ENCODE measurements around the gene SCUBE3.
A peak's percentile ranks its signal among the peaks of the same experiment; 100 is the strongest.

The SCUBE3 gene

DNA sequence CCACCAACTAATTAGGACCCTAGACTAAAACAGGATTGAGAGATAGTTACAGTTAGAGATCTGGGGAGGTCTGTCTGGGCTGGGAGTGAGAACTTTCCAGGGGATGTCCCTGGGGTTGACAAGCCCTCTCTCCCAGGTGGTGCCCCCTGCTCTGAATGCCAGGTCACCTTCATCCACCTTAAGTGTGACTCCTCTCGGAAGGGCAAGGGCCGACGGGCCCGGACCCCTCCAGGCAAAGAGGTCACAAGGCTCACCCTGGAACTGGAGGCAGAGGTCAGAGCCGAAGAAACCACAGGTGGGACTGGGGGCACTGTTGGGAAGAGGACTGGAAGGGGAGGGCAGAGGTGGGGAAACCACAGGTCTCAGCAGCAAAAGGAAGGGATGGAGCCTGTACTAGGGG, 28.7 kb downstream of the SCUBE3 start:
- DNase-seq: no peak

DNA sequence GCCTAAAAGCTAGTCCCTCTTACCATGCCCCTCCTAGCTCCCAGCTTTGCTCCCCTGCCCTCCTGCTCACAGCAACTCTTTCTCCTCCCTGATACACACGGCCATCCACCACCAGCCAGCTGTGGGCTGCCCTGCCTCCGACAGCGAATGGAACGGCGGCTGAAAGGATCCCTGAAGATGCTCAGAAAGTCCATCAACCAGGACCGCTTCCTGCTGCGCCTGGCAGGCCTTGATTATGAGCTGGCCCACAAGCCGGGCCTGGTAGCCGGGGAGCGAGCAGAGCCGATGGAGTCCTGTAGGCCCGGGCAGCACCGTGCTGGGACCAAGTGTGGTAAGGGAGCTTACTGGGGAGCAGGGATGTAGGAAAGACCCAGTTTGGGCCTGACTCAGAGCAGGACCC, 29.1 kb downstream of the SCUBE3 start:
- DNase-seq: no peak

DNA sequence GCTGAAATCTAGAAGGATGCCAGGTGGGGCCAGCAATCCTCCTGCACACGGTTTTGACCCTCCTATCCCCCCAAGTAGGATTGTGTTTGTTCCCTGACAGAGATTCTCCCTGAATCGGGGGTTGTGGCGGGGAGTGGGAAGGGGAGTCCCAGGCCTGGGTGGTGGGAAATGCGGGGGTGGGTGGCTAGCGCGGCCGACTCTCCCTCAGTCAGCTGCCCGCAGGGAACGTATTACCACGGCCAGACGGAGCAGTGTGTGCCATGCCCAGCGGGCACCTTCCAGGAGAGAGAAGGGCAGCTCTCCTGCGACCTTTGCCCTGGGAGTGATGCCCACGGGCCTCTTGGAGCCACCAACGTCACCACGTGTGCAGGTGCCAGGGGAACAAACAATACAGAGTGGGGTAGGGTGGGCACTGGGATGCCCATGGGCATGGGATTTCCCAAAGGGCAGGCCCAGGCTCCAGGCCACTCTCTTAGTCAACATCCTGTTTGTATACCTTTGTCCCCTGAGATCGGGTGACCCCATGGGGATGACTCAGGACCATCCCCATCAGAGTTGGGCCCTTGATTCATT, 29.7 kb downstream of the SCUBE3 start:
- DNase-seq: no peak

GRCh38 chr6:35244551-35244950, 30.8 kb downstream of the SCUBE3 start:
- DNase-seq: no peak

DNA sequence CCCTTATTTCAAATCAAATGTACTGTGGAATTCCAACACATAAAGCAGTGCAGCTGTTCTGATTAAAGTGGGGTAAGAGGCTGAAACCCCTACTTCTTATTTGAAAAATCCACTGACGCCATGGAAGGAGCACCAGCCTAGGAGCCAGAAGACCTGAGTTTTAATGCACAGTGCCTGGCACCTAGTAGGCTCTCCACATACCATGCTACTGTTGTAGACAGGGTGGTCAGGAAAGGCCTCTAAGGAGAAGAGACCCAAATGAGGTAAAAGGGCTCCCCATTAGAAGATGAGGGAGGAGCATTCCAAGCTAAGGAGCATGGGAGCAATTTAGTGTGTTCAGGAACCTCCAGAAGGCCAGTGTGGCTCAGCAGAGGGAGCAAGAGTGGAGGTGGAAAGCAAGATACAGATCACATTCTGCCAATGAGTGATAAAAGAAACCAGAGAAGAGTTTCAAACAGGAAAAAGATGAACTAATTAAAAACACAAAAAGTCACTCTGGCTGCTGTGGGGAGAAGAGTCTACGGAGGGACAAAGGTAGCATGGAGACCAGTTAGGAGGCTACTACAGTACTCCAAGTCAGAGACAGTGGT, 34.0 kb downstream of the SCUBE3 start:
- DNase-seq: no peak

- no peak for DNase-seq
These were observed 34.5 kb downstream of the SCUBE3 start for GRCh38 chr6:35248300-35248699.

- DNase-seq: no peak
These were observed 35.2 kb downstream of the SCUBE3 start for GRCh38 chr6:35248965-35249364.

GRCh38 chr6:35251949-35252348, 38.2 kb downstream of the SCUBE3 start:
- no peak for DNase-seq

DNA sequence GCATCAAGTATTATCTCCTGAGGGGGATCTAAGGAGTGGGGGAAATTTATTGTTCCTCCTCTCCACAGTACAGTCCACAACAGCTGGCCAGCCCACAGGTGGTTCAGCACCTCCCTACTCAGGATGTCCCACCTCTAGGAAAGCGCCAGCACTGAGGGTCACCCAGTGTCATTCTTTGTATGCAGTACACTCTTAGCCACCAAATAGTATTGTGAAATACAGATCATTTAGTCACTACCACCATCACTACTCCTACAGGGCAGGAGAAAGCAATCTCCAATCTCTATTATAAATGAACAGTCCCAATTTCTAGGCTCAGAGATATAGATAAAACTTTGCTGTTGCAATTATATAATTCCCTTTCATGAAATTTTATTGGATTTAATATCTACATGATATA, 39.5 kb downstream of the SCUBE3 start:
- no peak for DNase-seq

GRCh38 chr6:35258336-35258735, 44.6 kb downstream of the SCUBE3 start:
- DNase-seq: no peak

- DNase-seq: no peak
These were observed 45.1 kb downstream of the SCUBE3 start for GRCh38 chr6:35258858-35259193.

DNA sequence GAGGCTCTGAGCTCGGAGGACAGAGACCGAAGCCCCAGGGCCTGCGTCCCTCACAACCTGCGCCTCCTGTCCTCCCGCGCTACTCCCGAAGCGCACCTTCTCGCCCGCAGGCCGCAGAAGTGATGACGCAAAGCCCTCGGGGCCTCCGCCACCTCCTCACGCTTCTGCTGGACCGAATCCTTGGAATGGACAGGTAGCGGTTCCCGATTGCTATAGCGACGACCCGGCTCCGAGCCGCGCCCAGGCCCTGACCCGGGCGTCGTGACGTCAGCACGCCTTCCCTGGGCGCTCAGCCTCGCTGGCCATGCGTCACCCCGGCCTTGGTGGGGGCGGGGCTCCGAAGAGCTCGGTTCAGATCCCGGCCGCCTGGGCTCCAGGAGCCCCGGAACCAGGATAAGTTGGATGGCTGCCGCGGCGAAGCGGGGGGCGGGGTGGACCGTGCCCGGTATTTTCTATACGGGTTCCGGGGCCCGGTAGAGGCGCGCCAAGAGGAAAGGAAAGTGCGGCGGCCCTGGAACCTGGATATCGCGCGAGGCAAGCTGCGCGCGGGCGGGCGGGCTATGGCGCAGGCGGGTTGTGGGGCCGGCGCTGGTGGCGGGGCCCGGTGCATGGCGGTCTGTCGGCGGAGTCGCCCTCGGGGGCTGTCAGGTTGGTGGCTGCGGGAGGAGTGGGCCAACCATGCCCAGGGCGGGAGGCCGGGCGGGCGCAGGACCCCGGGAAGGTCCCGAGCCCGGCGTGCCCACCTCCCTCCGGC, 45.6 kb downstream of the SCUBE3 start, which contains the start of gene ZNF76:
Gene ZNF76 (plus strand): TSS at position 542 of the 754 bp plus-strand sequence. CDS start 21,417 bp downstream, outside the sequence.
- peak; percentile 98 for DNase-seq

DNA sequence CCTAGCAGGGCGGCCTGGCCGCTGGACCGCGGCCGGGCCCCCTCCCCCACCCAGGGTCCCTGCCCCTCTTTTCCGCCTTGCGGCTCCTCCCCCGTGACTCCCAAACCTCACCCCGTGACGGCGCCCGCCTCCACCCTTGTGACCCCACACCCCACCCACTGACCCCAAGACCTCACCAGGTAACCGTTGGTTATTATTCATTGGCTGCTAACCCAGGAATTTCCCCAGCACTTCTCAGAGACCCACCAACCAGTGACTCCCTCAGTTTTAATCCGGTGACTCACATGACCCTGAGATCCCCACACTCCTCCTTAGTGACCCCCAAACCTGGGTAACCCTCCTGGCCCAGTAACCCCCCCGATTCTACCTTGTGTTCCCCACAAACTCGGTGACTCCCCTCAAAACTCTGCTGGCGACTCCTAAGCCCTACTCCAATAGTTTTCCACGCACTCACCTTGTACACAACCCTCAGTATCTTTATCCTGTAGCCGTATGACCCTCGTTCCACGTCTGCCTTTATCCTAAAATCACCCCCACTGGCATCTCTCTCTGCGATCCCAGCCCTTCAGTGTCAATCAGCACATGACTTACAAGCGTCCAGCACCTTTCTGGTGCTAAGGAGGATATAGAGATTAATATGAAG, 46.3 kb downstream of the SCUBE3 start:
- DNase-seq: no peak

DNA sequence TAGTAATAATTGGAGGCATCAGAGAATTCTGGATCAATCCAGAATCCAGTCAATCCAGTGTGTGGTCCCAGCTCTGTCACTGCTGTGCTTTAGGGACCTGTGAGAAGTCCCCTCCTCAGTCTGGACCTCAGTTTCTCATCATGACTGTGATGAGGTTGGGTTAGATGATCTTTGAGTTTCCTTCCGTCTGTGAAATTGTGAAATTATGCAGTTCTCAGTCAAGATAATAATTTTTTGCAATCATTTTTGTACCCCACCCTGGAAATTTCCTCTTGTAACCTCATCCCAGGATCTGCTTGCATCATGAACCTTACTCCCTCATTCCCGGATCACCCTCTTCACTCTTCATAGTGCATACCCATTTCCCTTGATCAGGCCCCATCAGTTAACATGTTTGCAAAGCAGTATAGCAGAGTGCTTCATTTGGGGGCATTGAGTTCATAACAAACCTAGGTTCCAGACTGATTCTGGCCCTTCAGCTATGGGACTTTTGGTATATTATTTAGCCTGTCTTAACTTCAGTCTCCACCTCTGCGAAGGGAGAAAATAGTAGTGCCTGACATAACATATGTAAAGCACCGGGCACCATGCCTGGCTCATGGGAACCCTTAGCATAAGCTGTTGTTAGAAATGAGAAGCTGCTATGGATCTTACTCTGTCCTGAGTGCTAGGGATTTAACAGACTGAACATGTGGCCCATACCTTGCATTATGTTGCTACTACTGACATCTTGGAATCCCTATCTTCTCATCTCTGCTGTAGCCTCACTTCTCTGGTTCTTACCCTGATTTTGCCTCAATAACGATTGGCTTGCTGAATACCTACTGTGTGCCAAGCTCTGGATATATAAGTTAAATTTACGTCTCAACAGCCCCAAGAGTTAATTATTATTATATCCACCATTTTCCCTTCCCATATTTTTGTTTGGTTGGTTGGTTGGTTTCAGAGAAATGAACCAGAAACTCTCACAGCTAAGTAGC, 47.1 kb downstream of the SCUBE3 start:
- no peak for DNase-seq

DNA sequence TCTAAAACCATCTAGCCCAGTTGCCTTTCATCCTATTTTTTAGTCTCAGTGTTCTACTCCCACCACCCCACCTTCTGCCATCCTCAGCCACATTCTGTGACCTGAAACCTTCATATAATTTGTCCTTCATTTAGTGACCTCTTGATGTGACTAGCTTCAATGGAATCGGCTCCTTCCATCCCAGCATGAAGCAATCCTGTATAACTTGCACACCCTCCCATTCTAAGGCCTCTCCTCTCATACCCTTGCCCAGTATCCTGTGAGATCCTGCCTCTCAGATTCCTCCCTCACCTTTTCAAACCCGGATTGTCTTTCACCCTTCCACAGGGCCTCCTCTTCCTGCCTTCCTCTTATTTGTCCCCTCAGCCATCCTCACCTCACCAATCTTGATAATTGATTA, 48.8 kb downstream of the SCUBE3 start:
- DNase-seq: no peak

GRCh38 chr6:35264550-35265274, 51.0 kb downstream of the SCUBE3 start:
- DNase-seq: no peak

DNA sequence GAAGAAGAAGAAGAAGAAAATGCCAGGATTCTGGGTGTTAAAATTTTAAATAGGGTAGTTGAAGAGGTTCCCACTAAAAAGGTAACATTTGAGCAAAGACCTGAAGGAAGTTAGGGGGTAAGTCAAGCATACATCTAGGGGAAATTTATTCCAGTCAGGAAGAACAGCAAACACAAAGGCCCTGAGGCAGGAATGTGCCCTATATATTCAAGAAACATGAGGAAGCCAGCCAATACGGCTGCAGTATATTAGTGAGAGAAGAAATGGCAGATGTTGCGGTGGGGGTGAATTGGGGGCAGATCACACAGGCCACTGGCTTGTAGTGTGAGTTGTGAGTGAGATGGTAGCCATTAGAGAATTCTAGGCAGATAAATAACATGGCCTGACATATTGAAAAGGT, 51.8 kb downstream of the SCUBE3 start:
- no peak for DNase-seq

DNA sequence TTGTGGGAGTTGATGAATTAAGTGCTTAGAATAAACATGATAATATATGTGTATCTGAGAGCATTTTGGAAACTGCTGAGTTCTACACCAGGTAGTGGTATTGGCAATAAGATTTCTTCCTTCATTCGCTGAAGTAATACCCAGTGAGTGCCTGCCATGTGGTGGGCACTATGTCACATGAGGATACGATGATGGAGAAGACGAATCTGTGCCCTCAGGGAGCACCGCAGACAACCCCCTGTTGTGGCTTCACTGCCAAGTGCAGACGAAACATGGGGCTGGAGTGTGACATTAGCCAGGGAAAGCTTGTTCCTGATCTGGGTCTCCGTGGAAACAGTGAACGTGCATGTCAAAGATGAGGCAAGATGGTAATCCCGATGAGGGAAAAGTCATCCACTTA, 53.7 kb downstream of the SCUBE3 start:
- no peak for DNase-seq

DNA sequence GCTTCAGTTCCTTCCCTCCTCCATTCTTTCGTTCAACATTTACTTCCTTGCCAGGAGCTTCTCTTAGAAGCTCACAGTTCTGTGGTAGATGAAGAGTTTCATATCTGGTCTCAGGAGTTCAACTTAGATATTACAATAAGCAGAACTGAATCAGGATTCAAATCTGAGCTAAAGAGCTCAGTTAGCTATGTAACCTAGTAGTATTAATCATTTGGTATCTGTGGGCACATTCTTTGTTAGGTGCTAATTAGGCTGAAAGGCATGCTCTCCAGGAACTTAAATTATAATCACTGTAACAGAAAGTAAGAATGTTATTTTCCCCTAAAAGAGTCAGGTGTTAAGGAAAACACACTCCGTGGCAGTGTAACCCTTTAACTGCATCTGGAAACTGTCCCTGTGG, 54.1 kb downstream of the SCUBE3 start:
- DNase-seq: no peak

- DNase-seq: no peak
These were observed 58.2 kb downstream of the SCUBE3 start for GRCh38 chr6:35272005-35272404.

GRCh38 chr6:35273822-35274559, 60.2 kb downstream of the SCUBE3 start:
- DNase-seq: no peak
